Measurements from ENCODE around the gene GPHA2. TPM values are rescaled to one million over a fixed set of nuclear protein-coding genes. Genes with fewer than 3 reads are reported as not detected.

Gene GPHA2
- total and polyA plus RNA-seq, 7 donors, result not detected

- H3K36me3 ChIP-seq (ENCODE audit: insufficient read depth in 1 of 2, low read depth in 1 of 2), result no peaks in the 10 kb centered on the region
- ATAC-seq (no peak), DNase-seq (no peak)
- intact Hi-C loops (cut with DNase I), result no loop called here
- H3K4me1 ChIP-seq, result peaks cover 11% of the 10 kb centered on the region
- no peaks in the 10 kb centered on the region for H3K27me3 ChIP-seq (ENCODE audit: insufficient read depth in 3 of 3, low read length in 2 of 3)
- H3K4me3 ChIP-seq, result no peak overlapping the region
- no peak for TF ChIP-seq CTCF (IDR thresholded peaks at IDR 0.05)
- WGBS, 3 donors, result 90 to 92% (median 92%) methylated on average over 8 of the region's 8 CpGs
- H3K9me3 ChIP-seq, result no peaks in the 10 kb centered on the region
- no peak overlapping the region for H3K27ac ChIP-seq
Observed at GRCh38 chr11:64970731-64971151, 35.0 kb upstream of the GPHA2 start.

- no peak for DNase-seq
- H3K9me3 ChIP-seq, result no peaks in the 10 kb centered on the region
- H3K4me1 ChIP-seq, result peaks cover 11% of the 10 kb centered on the region
- intact Hi-C loops (cut with DNase I), result no loop called here
- 24 to 34% (median 29%) methylated on average over 5 of the region's 5 CpGs for WGBS, 3 donors
- no peaks in the 10 kb centered on the region for H3K27me3 ChIP-seq (ENCODE audit: insufficient read depth in 3 of 3, low read length in 2 of 3)
- no peak for ATAC-seq
- H3K4me3 ChIP-seq, result no peak overlapping the region
- no peak for TF ChIP-seq CTCF (IDR thresholded peaks at IDR 0.05)
- H3K36me3 ChIP-seq (ENCODE audit: insufficient read depth in 1 of 2, low read depth in 1 of 2), result no peaks in the 10 kb centered on the region
- H3K27ac ChIP-seq, result no peak overlapping the region
Observed at GRCh38 chr11:64969209-64969608, 33.5 kb upstream of the GPHA2 start.

GRCh38 chr11:64967375-64967774 lies 31.7 kb upstream of the GPHA2 start:
- Histone ChIP-seq H3K27me3 (ENCODE audit: insufficient read depth in 3 of 3, low read length in 2 of 3) (no peaks in the 10 kb centered on the region), H3K9me3 (no peaks in the 10 kb centered on the region), H3K36me3 (ENCODE audit: insufficient read depth in 1 of 2, low read depth in 1 of 2) (no peaks in the 10 kb centered on the region), H3K4me3 (no peak overlapping the region), H3K27ac (no peak overlapping the region), H3K4me1 (peaks cover 10% of the 10 kb centered on the region)
- ATAC-seq, result no peak
- TF ChIP-seq CTCF (IDR thresholded peaks at IDR 0.05), result no peak
- no peak for DNase-seq
- intact Hi-C loops (cut with DNase I), result no loop called here
- 89 to 98% (median 96%) methylated on average over 3 of the region's 3 CpGs for WGBS, 3 donors

GRCh38 chr11:64963072-64963631 lies 27.5 kb upstream of the GPHA2 start:
- DNase-seq (no peak), ATAC-seq (no peak)
- no peak overlapping the region for H3K4me3 ChIP-seq
- no peaks in the 10 kb centered on the region for H3K9me3 ChIP-seq
- no peaks in the 10 kb centered on the region for H3K4me1 ChIP-seq
- WGBS, 3 donors, result 73 to 82% (median 81%) methylated on average over 5 of the region's 5 CpGs
- no peaks in the 10 kb centered on the region for H3K36me3 ChIP-seq (ENCODE audit: insufficient read depth in 1 of 2, low read depth in 1 of 2)
- no peak for TF ChIP-seq CTCF (IDR thresholded peaks at IDR 0.05)
- peaks cover 0 to 3% (median 2%) of the 10 kb centered on the region in 3 donors for H3K27me3 ChIP-seq (ENCODE audit: insufficient read depth in 3 of 3, low read length in 2 of 3)
- no peak overlapping the region for H3K27ac ChIP-seq
- intact Hi-C loops (cut with DNase I), result no loop called here

GRCh38 chr11:64960719-64961118 lies 25.0 kb upstream of the GPHA2 start:
- no peak for ATAC-seq

More at GRCh38 chr11:64960719-64961118, 25.0 kb upstream of the GPHA2 start:
- Histone ChIP-seq H3K4me1 (no peaks in the 10 kb centered on the region), H3K27me3 (ENCODE audit: insufficient read depth in 3 of 3, low read length in 2 of 3) (peaks cover 0 to 7% (median 2%) of the 10 kb centered on the region in 3 donors), H3K4me3 (no peak overlapping the region), H3K36me3 (ENCODE audit: insufficient read depth in 1 of 2, low read depth in 1 of 2) (no peaks in the 10 kb centered on the region), H3K27ac (no peak overlapping the region), H3K9me3 (no peaks in the 10 kb centered on the region)
- no peak for DNase-seq
- WGBS, 3 donors, result 23 to 30% (median 29%) methylated on average over 4 of the region's 4 CpGs
- intact Hi-C loops (cut with DNase I), result no loop called here
- no peak for TF ChIP-seq CTCF (IDR thresholded peaks at IDR 0.05)

Data from psoas muscle (tissue), 8 donors.